Airway epithelial cell (primary cell): ENCODE results near the gene PASD1. TPM values are rescaled to one million over a fixed set of nuclear protein-coding genes. Genes with fewer than 3 reads are reported as not detected.

Experiments
- total RNA-seq: library from RNA; depleted of rRNA; stranded (reverse); fragments of >200 nt; gene quantifications from 2 replicates; pipeline ENCODE4 v1.2.3, GENCODE V29; 2015

PASD1 gene
- not detected in 2 replicates for total RNA-seq

GRCh38 chrX:151563449-151563848 lies at the start of gene PASD1:
TSS of gene PASD1 (plus strand) at chrX:151563675. CDS start at chrX:151601554, 37,879 bp downstream.

GRCh38 chrX:151694661-151695582 lies 131.4 kb downstream of the PASD1 start, which contains the start of gene PRRG3:
TSS of gene PRRG3 (plus strand) at chrX:151695458. CDS start at chrX:151698815, 3,357 bp downstream.

GRCh38 chrX:151715752-151716151 lies 152.3 kb downstream of the PASD1 start, which contains the start of gene FATE1:
TSS of gene FATE1 (plus strand) at chrX:151716035. CDS start at chrX:151716120, 85 bp downstream.

Other genes starting within 250 kb of the PASD1 start
- gene VMA21, start 166.5 kb upstream of the PASD1 start, total RNA-seq = 29.9 and 41.0 TPM in 2 replicates
- not detected in 2 replicates for gene PRRG3, start 131.8 kb downstream of the PASD1 start, total RNA-seq
- gene FATE1, start 152.4 kb downstream of the PASD1 start, total RNA-seq = not detected in 2 replicates
- not detected in 2 replicates for gene CNGA2, start 171.1 kb downstream of the PASD1 start, total RNA-seq